Measurements from ENCODE around the gene MFAP3L.

Gene MFAP3L

GRCh38 chr4:169963998-169964397 lies 62.2 kb downstream of the MFAP3L start:
- H3K27me3 ChIP-seq (ENCODE audit: control insufficient read depth in 3 of 3, insufficient read depth in 3 of 3, low read depth in 1 of 3, low read length in 3 of 3) = no peaks in the 10 kb centered on the region
- H2BK12ac ChIP-seq (ENCODE audit: low read length) = no peak overlapping the region
- H3K23ac ChIP-seq (ENCODE audit: low read depth, low read length, poor library complexity) = no peak overlapping the region
- H3K79me1 ChIP-seq (ENCODE audit: low read depth, low read length) = no peaks in the 10 kb centered on the region
- H3K4me3 ChIP-seq (ENCODE audit: low read length in 2 of 2) = no peak overlapping the region
- no peak overlapping the region for H2BK5ac ChIP-seq (ENCODE audit: low read length)
- DNase-seq (ENCODE audit: low spot score) = no peak
- no peak overlapping the region for H3K4me2 ChIP-seq (ENCODE audit: insufficient read depth, low read length, poor library complexity, severe bottlenecking)
- H3K9ac ChIP-seq (ENCODE audit: low read depth, low read length, poor library complexity) = no peak overlapping the region
- no CpG with 5 or more reads among the region's 1 CpG for WGBS, 2 donors (ENCODE audit: extremely low coverage in 2 of 2, insufficient read length in 2 of 2, insufficient replicate concordance in 1 of 2)
- no peak overlapping the region for H2AFZ ChIP-seq (ENCODE audit: low read length)
- H2BK120ac ChIP-seq (ENCODE audit: low read depth, low read length) = no peak overlapping the region
- no peaks in the 10 kb centered on the region for H3K4me1 ChIP-seq (ENCODE audit: control insufficient read depth in 2 of 2, insufficient read depth in 1 of 2, low read depth in 1 of 2, low read length in 2 of 2)
- H3K9me3 ChIP-seq (replicated peaks in 1 of 2; ENCODE audit: control insufficient read depth in 2 of 2, insufficient read depth in 1 of 2, low read depth in 1 of 2, low read length in 2 of 2) = no peaks in the 10 kb centered on the region
- H4K91ac ChIP-seq (ENCODE audit: low read depth, low read length, poor library complexity) = no peak overlapping the region
- H4K8ac ChIP-seq (ENCODE audit: low read depth, low read length) = no peak overlapping the region
- H2AK5ac ChIP-seq (ENCODE audit: low read depth, low read length) = no peak overlapping the region
- H2BK15ac ChIP-seq (ENCODE audit: low read length) = no peak overlapping the region
- H3K4ac ChIP-seq (ENCODE audit: low read length) = no peak overlapping the region
- no peak overlapping the region for H3K18ac ChIP-seq (ENCODE audit: low read length)
- no peak overlapping the region for H3K27ac ChIP-seq (replicated peaks; ENCODE audit: low read length)
- no peaks in the 10 kb centered on the region for H3K36me3 ChIP-seq (replicated peaks in 1 of 2; ENCODE audit: control insufficient read depth in 2 of 2, insufficient read depth in 2 of 2, low read length in 2 of 2)
- no peak overlapping the region for H3K14ac ChIP-seq (ENCODE audit: low read length)

GRCh38 chr4:169959254-169959653 lies 66.9 kb downstream of the MFAP3L start:
- no peaks in the 10 kb centered on the region for H3K27me3 ChIP-seq (ENCODE audit: control insufficient read depth in 3 of 3, insufficient read depth in 3 of 3, low read depth in 1 of 3, low read length in 3 of 3)
- H2BK15ac ChIP-seq (ENCODE audit: low read length) = no peak overlapping the region
- WGBS, 2 donors (ENCODE audit: extremely low coverage in 2 of 2, insufficient read length in 2 of 2, insufficient replicate concordance in 1 of 2) = no CpG with 5 or more reads among the region's 3 CpGs
- no peak overlapping the region for H2BK120ac ChIP-seq (ENCODE audit: low read depth, low read length)
- no peaks in the 10 kb centered on the region for H3K79me1 ChIP-seq (ENCODE audit: low read depth, low read length)
- no peak overlapping the region for H2AFZ ChIP-seq (ENCODE audit: low read length)
- H3K18ac ChIP-seq (ENCODE audit: low read length) = no peak overlapping the region
- H3K9me3 ChIP-seq (replicated peaks in 1 of 2; ENCODE audit: control insufficient read depth in 2 of 2, insufficient read depth in 1 of 2, low read depth in 1 of 2, low read length in 2 of 2) = no peaks in the 10 kb centered on the region
- H3K36me3 ChIP-seq (replicated peaks in 1 of 2; ENCODE audit: control insufficient read depth in 2 of 2, insufficient read depth in 2 of 2, low read length in 2 of 2) = no peaks in the 10 kb centered on the region
- no peak overlapping the region for H3K4me2 ChIP-seq (ENCODE audit: insufficient read depth, low read length, poor library complexity, severe bottlenecking)
- H4K91ac ChIP-seq (ENCODE audit: low read depth, low read length, poor library complexity) = no peak overlapping the region
- no peak overlapping the region for H2BK12ac ChIP-seq (ENCODE audit: low read length)
- DNase-seq (ENCODE audit: low spot score) = no peak
- H3K27ac ChIP-seq (replicated peaks; ENCODE audit: low read length) = no peak overlapping the region
- no peak overlapping the region for H3K4ac ChIP-seq (ENCODE audit: low read length)
- H3K9ac ChIP-seq (ENCODE audit: low read depth, low read length, poor library complexity) = no peak overlapping the region
- no peak overlapping the region for H3K14ac ChIP-seq (ENCODE audit: low read length)
- no peak overlapping the region for H3K23ac ChIP-seq (ENCODE audit: low read depth, low read length, poor library complexity)
- H3K4me3 ChIP-seq (ENCODE audit: low read length in 2 of 2) = no peak overlapping the region
- no peak overlapping the region for H2BK5ac ChIP-seq (ENCODE audit: low read length)
- no peak overlapping the region for H2AK5ac ChIP-seq (ENCODE audit: low read depth, low read length)
- H3K4me1 ChIP-seq (ENCODE audit: control insufficient read depth in 2 of 2, insufficient read depth in 1 of 2, low read depth in 1 of 2, low read length in 2 of 2) = peaks cover 0 to 2% of the 10 kb centered on the region in 2 donors
- H4K8ac ChIP-seq (ENCODE audit: low read depth, low read length) = no peak overlapping the region

- no peak overlapping the region for H2AFZ ChIP-seq (ENCODE audit: low read length)
- H3K14ac ChIP-seq (ENCODE audit: low read length) = no peak overlapping the region
- H2BK15ac ChIP-seq (ENCODE audit: low read length) = no peak overlapping the region
- H3K9ac ChIP-seq (ENCODE audit: low read depth, low read length, poor library complexity) = no peak overlapping the region
- no peaks in the 10 kb centered on the region for H3K36me3 ChIP-seq (replicated peaks in 1 of 2; ENCODE audit: control insufficient read depth in 2 of 2, insufficient read depth in 2 of 2, low read length in 2 of 2)
- H4K91ac ChIP-seq (ENCODE audit: low read depth, low read length, poor library complexity) = no peak overlapping the region
- H2BK12ac ChIP-seq (ENCODE audit: low read length) = no peak overlapping the region
- no peak overlapping the region for H3K4me2 ChIP-seq (ENCODE audit: insufficient read depth, low read length, poor library complexity, severe bottlenecking)
- H3K4me1 ChIP-seq (ENCODE audit: control insufficient read depth in 2 of 2, insufficient read depth in 1 of 2, low read depth in 1 of 2, low read length in 2 of 2) = peaks cover 0 to 2% of the 10 kb centered on the region in 2 donors
- no peak overlapping the region for H3K4me3 ChIP-seq (ENCODE audit: low read length in 2 of 2)
- no peak overlapping the region for H3K18ac ChIP-seq (ENCODE audit: low read length)
- no peak overlapping the region for H2BK120ac ChIP-seq (ENCODE audit: low read depth, low read length)
- H3K79me1 ChIP-seq (ENCODE audit: low read depth, low read length) = no peaks in the 10 kb centered on the region
- H3K23ac ChIP-seq (ENCODE audit: low read depth, low read length, poor library complexity) = no peak overlapping the region
- H2BK5ac ChIP-seq (ENCODE audit: low read length) = no peak overlapping the region
- H3K9me3 ChIP-seq (replicated peaks in 1 of 2; ENCODE audit: control insufficient read depth in 2 of 2, insufficient read depth in 1 of 2, low read depth in 1 of 2, low read length in 2 of 2) = no peaks in the 10 kb centered on the region
- no peak overlapping the region for H4K8ac ChIP-seq (ENCODE audit: low read depth, low read length)
- no peak for DNase-seq (ENCODE audit: low spot score)
- WGBS, 2 donors (ENCODE audit: extremely low coverage in 2 of 2, insufficient read length in 2 of 2, insufficient replicate concordance in 1 of 2) = no CpG with 5 or more reads among the region's 7 CpGs
- H2AK5ac ChIP-seq (ENCODE audit: low read depth, low read length) = no peak overlapping the region
- no peaks in the 10 kb centered on the region for H3K27me3 ChIP-seq (ENCODE audit: control insufficient read depth in 3 of 3, insufficient read depth in 3 of 3, low read depth in 1 of 3, low read length in 3 of 3)
- no peak overlapping the region for H3K4ac ChIP-seq (ENCODE audit: low read length)
- no peak overlapping the region for H3K27ac ChIP-seq (replicated peaks; ENCODE audit: low read length)
Observed at GRCh38 chr4:169958629-169959028, 67.6 kb downstream of the MFAP3L start.

GRCh38 chr4:169957785-169958184 lies 68.4 kb downstream of the MFAP3L start:
- H2BK120ac ChIP-seq (ENCODE audit: low read depth, low read length) = no peak overlapping the region
- H2BK5ac ChIP-seq (ENCODE audit: low read length) = no peak overlapping the region
- H4K91ac ChIP-seq (ENCODE audit: low read depth, low read length, poor library complexity) = no peak overlapping the region
- H3K4me3 ChIP-seq (ENCODE audit: low read length in 2 of 2) = no peak overlapping the region
- no peak overlapping the region for H2AFZ ChIP-seq (ENCODE audit: low read length)
- H3K9me3 ChIP-seq (replicated peaks in 1 of 2; ENCODE audit: control insufficient read depth in 2 of 2, insufficient read depth in 1 of 2, low read depth in 1 of 2, low read length in 2 of 2) = no peaks in the 10 kb centered on the region
- H3K36me3 ChIP-seq (replicated peaks in 1 of 2; ENCODE audit: control insufficient read depth in 2 of 2, insufficient read depth in 2 of 2, low read length in 2 of 2) = no peaks in the 10 kb centered on the region
- H4K8ac ChIP-seq (ENCODE audit: low read depth, low read length) = no peak overlapping the region
- no peak overlapping the region for H2BK15ac ChIP-seq (ENCODE audit: low read length)
- H3K9ac ChIP-seq (ENCODE audit: low read depth, low read length, poor library complexity) = no peak overlapping the region
- no CpG with 5 or more reads among the region's 3 CpGs for WGBS, 2 donors (ENCODE audit: extremely low coverage in 2 of 2, insufficient read length in 2 of 2, insufficient replicate concordance in 1 of 2)
- no peak overlapping the region for H2AK5ac ChIP-seq (ENCODE audit: low read depth, low read length)
- peaks cover 0 to 2% of the 10 kb centered on the region in 2 donors for H3K4me1 ChIP-seq (ENCODE audit: control insufficient read depth in 2 of 2, insufficient read depth in 1 of 2, low read depth in 1 of 2, low read length in 2 of 2)
- H3K18ac ChIP-seq (ENCODE audit: low read length) = no peak overlapping the region
- no peaks in the 10 kb centered on the region for H3K27me3 ChIP-seq (ENCODE audit: control insufficient read depth in 3 of 3, insufficient read depth in 3 of 3, low read depth in 1 of 3, low read length in 3 of 3)
- H3K79me1 ChIP-seq (ENCODE audit: low read depth, low read length) = no peaks in the 10 kb centered on the region
- no peak for DNase-seq (ENCODE audit: low spot score)
- H3K23ac ChIP-seq (ENCODE audit: low read depth, low read length, poor library complexity) = no peak overlapping the region
- H3K14ac ChIP-seq (ENCODE audit: low read length) = no peak overlapping the region
- no peak overlapping the region for H3K27ac ChIP-seq (replicated peaks; ENCODE audit: low read length)
- no peak overlapping the region for H3K4me2 ChIP-seq (ENCODE audit: insufficient read depth, low read length, poor library complexity, severe bottlenecking)
- H2BK12ac ChIP-seq (ENCODE audit: low read length) = no peak overlapping the region
- H3K4ac ChIP-seq (ENCODE audit: low read length) = no peak overlapping the region
